Measurements from ENCODE around the gene RAE1. TPM values are rescaled to one million over a fixed set of nuclear protein-coding genes. Genes with fewer than 3 reads are reported as not detected.

RAE1 gene
- total and polyA plus RNA-seq, 2 donors (not counting 3 experiments of a cell fraction or from before 2014, with no cell fraction given), result 34.1 to 55.8 TPM

DNA sequence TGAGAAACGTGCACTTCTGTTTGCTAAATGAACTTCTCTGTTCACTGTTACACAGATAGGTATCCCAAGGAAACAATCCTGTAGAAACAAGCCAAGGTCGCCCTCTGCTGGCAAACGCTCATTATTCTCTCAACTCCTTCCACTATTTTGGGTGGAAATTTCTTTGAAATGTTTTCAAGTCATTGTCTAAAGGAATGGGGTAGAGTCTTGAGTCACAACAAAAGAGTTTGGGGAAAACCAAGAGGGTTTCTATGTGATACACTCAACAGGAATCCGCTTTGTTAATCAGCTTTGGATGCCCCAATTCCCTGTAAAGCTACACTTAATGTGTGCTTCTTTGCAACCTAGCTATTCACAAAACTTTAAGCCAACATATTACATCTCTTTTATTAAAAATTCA lies 4.6 kb upstream of the RAE1 start:
- peak; percentile 75 for FAIRE-seq
- CTCF ChIA-PET, result interaction anchor here (0.6 to 3.5 kb wide), 8 partner anchors 9 to 798 kb away, joined by 3 to 43 read pairs (median 5); no protein-coding TSS in a partner anchor
- H3K27ac ChIP-seq (ENCODE audit: insufficient read depth, low read depth, low read length), result no peak overlapping the region

DNA sequence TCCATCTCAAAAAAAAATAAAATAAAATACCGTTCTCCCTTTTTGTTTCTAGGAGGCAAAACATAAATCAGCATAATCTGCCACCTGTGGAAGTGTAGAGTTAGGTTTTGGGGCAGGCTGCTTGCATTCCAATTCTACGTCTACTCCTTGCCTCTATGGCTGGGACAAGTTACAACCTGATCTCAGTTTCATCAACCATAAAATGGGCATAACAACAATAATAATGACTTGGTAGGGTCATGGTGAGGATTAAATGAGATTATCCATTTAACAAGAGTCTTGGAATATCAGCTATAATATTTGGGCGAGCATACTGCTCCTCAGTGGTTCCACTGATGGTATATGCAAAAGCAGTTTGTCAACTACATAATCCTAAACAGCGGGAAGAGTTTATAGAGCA lies 3.7 kb upstream of the RAE1 start:
- Histone ChIP-seq H3K27me3 (ENCODE audit: control insufficient read depth in 2 of 2, insufficient read depth in 2 of 2, low read length in 2 of 2) (peaks cover under 1 to 9% of the 10 kb centered on the region in 2 experiments), H4K20me1 (replicated peaks; ENCODE audit: control insufficient read depth, extremely low read depth, insufficient read depth, low read length) (no peaks in the 10 kb centered on the region), H3K4me2 (ENCODE audit: insufficient read depth, low read length) (no peak overlapping the region), H3K4me3 (replicated peaks in 1 of 3; ENCODE audit: insufficient read depth in 1 of 3, low read depth in 1 of 3, low read length in 3 of 3) (no peak overlapping the region), H3K9me1 (replicated peaks; ENCODE audit: control insufficient read depth, extremely low read depth, insufficient read depth, low read length) (no peaks in the 10 kb centered on the region), H3K4me1 (ENCODE audit: control insufficient read depth, extremely low read depth, insufficient read depth, low read length) (peaks cover 8% of the 10 kb centered on the region), H3K36me3 (ENCODE audit: control insufficient read depth in 2 of 2, extremely low read depth in 1 of 2, insufficient read depth in 2 of 2, low read length in 2 of 2) (no peaks in the 10 kb centered on the region), H3K9me3 (replicated peaks; ENCODE audit: control insufficient read depth, insufficient read depth, low read length) (no peaks in the 10 kb centered on the region), H2AFZ (ENCODE audit: low read depth, low read length) (no peak overlapping the region), H3K79me2 (ENCODE audit: control insufficient read depth, insufficient read depth, low read length) (peaks cover 13% of the 10 kb centered on the region), H3K27ac (ENCODE audit: insufficient read depth, low read depth, low read length) (no peak overlapping the region), H3K9ac (replicated peaks; ENCODE audit: extremely low read depth, insufficient read depth, low read length) (no peak overlapping the region)
- DNase-seq (ENCODE audit: low read depth, low spot score) (no peak), FAIRE-seq (no peak)
- dilution Hi-C loops (cut with MboI; ENCODE audit: extremely low pct_ligation_motif_present, low sequenced_read_pairs) (no loop called here), intact Hi-C loops (cut with micrococcal nuclease) (loop anchor here (5.0 kb wide), 1 partner anchor 75 kb away; no protein-coding TSS in a partner anchor)
- TF ChIP-seq, protein P1, sequence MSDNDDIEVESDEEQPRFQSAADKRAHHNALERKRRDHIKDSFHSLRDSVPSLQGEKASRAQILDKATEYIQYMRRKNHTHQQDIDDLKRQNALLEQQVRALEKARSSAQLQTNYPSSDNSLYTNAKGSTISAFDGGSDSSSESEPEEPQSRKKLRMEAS (IDR thresholded peaks at IDR 0.05; ENCODE audit: insufficient read depth, insufficient read length), result no peak
- TF ChIP-seq GATA2 (IDR thresholded peaks at IDR 0.05; ENCODE audit: insufficient read depth, insufficient read length, low read depth, low read length) (no peak), CTCF (IDR thresholded peaks at IDR 0.05; ENCODE audit: extremely low read depth in 1 of 2, insufficient read depth in 1 of 2, low read depth in 1 of 2, low read length in 2 of 2) (no peak), POLR2A (IDR thresholded peaks at IDR 0.05; ENCODE audit: low read depth, low read length) (no peak), EZH2 (IDR thresholded peaks at IDR 0.05; ENCODE audit: borderline replicate concordance, low read depth, low read length, severe bottlenecking) (no peak), FOS (IDR thresholded peaks at IDR 0.05; ENCODE audit: borderline replicate concordance, insufficient read depth, low read length) (no peak), JUN (IDR thresholded peaks at IDR 0.05; ENCODE audit: borderline replicate concordance, insufficient read depth, insufficient read length, low read depth) (no peak), MYC (IDR thresholded peaks at IDR 0.05; ENCODE audit: low read depth, low read length) (no peak), POLR2AphosphoS5 (IDR thresholded peaks at IDR 0.05; ENCODE audit: insufficient read depth, low read depth, low read length) (no peak)
- BruUV-seq (replicated peaks), result no TSS peak
- CTCF ChIA-PET, result interaction anchor here (1.0 to 3.5 kb wide), 5 partner anchors 10 to 799 kb away, joined by 3 to 31 read pairs (median 5); no protein-coding TSS in a partner anchor
- POLR2A ChIA-PET, result no interaction called here

More for the DNA sequence above, 4.6 kb upstream of the RAE1 start:
- peaks cover 4% of the 10 kb centered on the region for H3K79me2 ChIP-seq (ENCODE audit: control insufficient read depth, insufficient read depth, low read length)
- dilution Hi-C loops (cut with MboI; ENCODE audit: extremely low pct_ligation_motif_present, low sequenced_read_pairs) (no loop called here), intact Hi-C loops (cut with micrococcal nuclease) (loop anchor here (1.0 to 5.0 kb wide), 3 partner anchors 74 to 796 kb away; no protein-coding TSS in a partner anchor)
- no peaks in the 10 kb centered on the region for H3K36me3 ChIP-seq (ENCODE audit: control insufficient read depth in 2 of 2, extremely low read depth in 1 of 2, insufficient read depth in 2 of 2, low read length in 2 of 2)
- no peaks in the 10 kb centered on the region for H3K9me3 ChIP-seq (replicated peaks; ENCODE audit: control insufficient read depth, insufficient read depth, low read length)
- no peak overlapping the region for H3K9ac ChIP-seq (replicated peaks; ENCODE audit: extremely low read depth, insufficient read depth, low read length)
- no peaks in the 10 kb centered on the region for H3K4me1 ChIP-seq (ENCODE audit: control insufficient read depth, extremely low read depth, insufficient read depth, low read length)
- peaks cover 2 to 17% of the 10 kb centered on the region in 2 experiments for H3K27me3 ChIP-seq (ENCODE audit: control insufficient read depth in 2 of 2, insufficient read depth in 2 of 2, low read length in 2 of 2)
- BruUV-seq (replicated peaks), result no TSS peak
- no peak overlapping the region for H3K4me2 ChIP-seq (ENCODE audit: insufficient read depth, low read length)
- H2AFZ ChIP-seq (ENCODE audit: low read depth, low read length), result no peak overlapping the region
- no peak overlapping the region for H3K4me3 ChIP-seq (replicated peaks in 1 of 3; ENCODE audit: insufficient read depth in 1 of 3, low read depth in 1 of 3, low read length in 3 of 3)
- no peaks in the 10 kb centered on the region for H3K9me1 ChIP-seq (replicated peaks; ENCODE audit: control insufficient read depth, extremely low read depth, insufficient read depth, low read length)
- TF ChIP-seq POLR2A (IDR thresholded peaks at IDR 0.05; ENCODE audit: low read depth, low read length) (no peak), CTCF (IDR thresholded peaks at IDR 0.05; ENCODE audit: extremely low read depth in 1 of 2, insufficient read depth in 1 of 2, low read depth in 1 of 2, low read length in 2 of 2) (peak; percentile 61 to 63)
- DNase-seq (ENCODE audit: low read depth, low spot score), result peak; percentile 65
- POLR2A ChIA-PET, result no interaction called here
- H4K20me1 ChIP-seq (replicated peaks; ENCODE audit: control insufficient read depth, extremely low read depth, insufficient read depth, low read length), result no peaks in the 10 kb centered on the region
